ENCODE results near the gene NKAIN1. TPM values are rescaled to one million over a fixed set of nuclear protein-coding genes. Genes with fewer than 3 reads are reported as not detected.

Gene NKAIN1
- total and polyA plus RNA-seq, 2 donors (not counting 1 experiment from before 2014, with no cell fraction given), result not detected

Other genes starting within 250 kb of the NKAIN1 start
- gene PUM1, start 174.2 kb downstream of the NKAIN1 start, total RNA-seq, result 177 and 179 TPM in 2 replicates
- gene PUM1, start 174.2 kb downstream of the NKAIN1 start, polyA plus RNA-seq, result 52.8 and 75.2 TPM in 2 replicates
- gene SNRNP40, start 56.9 kb upstream of the NKAIN1 start, total RNA-seq, result 65.6 and 67.7 TPM in 2 replicates
- gene SNRNP40, start 56.9 kb upstream of the NKAIN1 start, polyA plus RNA-seq, result 31.7 and 35.4 TPM in 2 replicates
- gene ZCCHC17, start 57.1 kb upstream of the NKAIN1 start, total RNA-seq, result 20.3 and 21.5 TPM in 2 replicates
- 11.8 and 14.1 TPM in 2 replicates for gene ZCCHC17, start 57.1 kb upstream of the NKAIN1 start, polyA plus RNA-seq
- not detected in 2 replicates for gene FABP3, start 133.2 kb upstream of the NKAIN1 start, total RNA-seq
- not detected in 2 replicates for gene FABP3, start 133.2 kb upstream of the NKAIN1 start, polyA plus RNA-seq
- gene SERINC2, start 173.3 kb upstream of the NKAIN1 start, total RNA-seq, result 0.32 and 1.4 TPM in 2 replicates
- gene SERINC2, start 173.3 kb upstream of the NKAIN1 start, polyA plus RNA-seq, result 0.75 and 1.2 TPM in 2 replicates